ENCODE data around the gene CTNNA1.
"Not testable (repeated sequence)": the region's sequence is repeated elsewhere in the genome, so short reads cannot be mapped to it uniquely, and the experiment has no call there.

The CTNNA1 gene

GRCh38 chr5:138790684-138791083 lies 37.5 kb downstream of the CTNNA1 start:
- H3K4me1 ChIP-seq (ENCODE audit: control insufficient read depth in 1 of 2, insufficient read depth in 2 of 2, low read length in 2 of 2), result peaks cover 4 to 25% of the 10 kb centered on the region in 2 donors
- no peak overlapping the region for H3K4me3 ChIP-seq (ENCODE audit: low read depth in 1 of 2, low read length in 2 of 2)
- H3K27me3 ChIP-seq (ENCODE audit: low read depth, low read length), result no peaks in the 10 kb centered on the region
- H3K36me3 ChIP-seq (ENCODE audit: control insufficient read depth in 1 of 2, insufficient read depth in 2 of 2, low read length in 2 of 2), result peaks cover 0 to 10% of the 10 kb centered on the region in 2 donors
- H3K9me3 ChIP-seq (ENCODE audit: control insufficient read depth in 1 of 2, low read length in 2 of 2), result no peaks in the 10 kb centered on the region
- no peak overlapping the region for H3K27ac ChIP-seq (ENCODE audit: low read length)

- Histone ChIP-seq H3K9me3 (ENCODE audit: control insufficient read depth in 1 of 2, low read length in 2 of 2) (no peaks in the 10 kb centered on the region), H3K4me1 (ENCODE audit: control insufficient read depth in 1 of 2, insufficient read depth in 2 of 2, low read length in 2 of 2) (peaks cover 4 to 34% of the 10 kb centered on the region in 2 donors)
Observed at GRCh38 chr5:138792195-138792790, 39.1 kb downstream of the CTNNA1 start.

DNA sequence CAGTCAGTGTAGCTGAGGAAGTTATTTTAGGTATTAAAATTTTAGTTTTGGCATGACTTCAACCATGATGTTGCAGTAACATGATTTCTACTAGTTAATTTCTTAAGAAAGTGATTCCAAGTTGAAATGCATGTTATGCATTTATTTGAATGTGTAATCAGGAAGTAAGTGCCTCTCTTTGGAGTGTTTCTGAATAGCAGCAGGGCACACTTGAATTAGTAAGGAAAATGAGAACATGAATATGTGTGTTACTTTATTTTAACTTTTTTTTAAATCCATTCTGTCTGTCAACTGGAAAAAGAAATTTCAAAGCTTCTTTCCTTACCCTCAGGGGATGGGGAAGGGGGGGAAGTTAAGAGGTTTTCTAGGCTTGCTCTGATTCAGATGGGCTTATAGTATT lies 40.4 kb downstream of the CTNNA1 start:
- Histone ChIP-seq H3K36me3 (ENCODE audit: control insufficient read depth in 1 of 2, insufficient read depth in 2 of 2, low read length in 2 of 2) (no peaks in the 10 kb centered on the region), H3K4me3 (ENCODE audit: low read depth in 1 of 2, low read length in 2 of 2) (no peak overlapping the region), H3K27me3 (ENCODE audit: low read depth, low read length) (no peaks in the 10 kb centered on the region), H3K27ac (ENCODE audit: low read length) (no peak overlapping the region), H3K9me3 (ENCODE audit: control insufficient read depth in 1 of 2, low read length in 2 of 2) (no peaks in the 10 kb centered on the region), H3K4me1 (ENCODE audit: control insufficient read depth in 1 of 2, insufficient read depth in 2 of 2, low read length in 2 of 2) (peaks cover 4 to 41% of the 10 kb centered on the region in 2 donors)

More at GRCh38 chr5:138792195-138792790, 39.1 kb downstream of the CTNNA1 start:
- Histone ChIP-seq H3K27ac (ENCODE audit: low read length) (no peak overlapping the region), H3K27me3 (ENCODE audit: low read depth, low read length) (no peaks in the 10 kb centered on the region), H3K4me3 (ENCODE audit: low read depth in 1 of 2, low read length in 2 of 2) (no peak overlapping the region), H3K36me3 (ENCODE audit: control insufficient read depth in 1 of 2, insufficient read depth in 2 of 2, low read length in 2 of 2) (no peaks in the 10 kb centered on the region)

DNA sequence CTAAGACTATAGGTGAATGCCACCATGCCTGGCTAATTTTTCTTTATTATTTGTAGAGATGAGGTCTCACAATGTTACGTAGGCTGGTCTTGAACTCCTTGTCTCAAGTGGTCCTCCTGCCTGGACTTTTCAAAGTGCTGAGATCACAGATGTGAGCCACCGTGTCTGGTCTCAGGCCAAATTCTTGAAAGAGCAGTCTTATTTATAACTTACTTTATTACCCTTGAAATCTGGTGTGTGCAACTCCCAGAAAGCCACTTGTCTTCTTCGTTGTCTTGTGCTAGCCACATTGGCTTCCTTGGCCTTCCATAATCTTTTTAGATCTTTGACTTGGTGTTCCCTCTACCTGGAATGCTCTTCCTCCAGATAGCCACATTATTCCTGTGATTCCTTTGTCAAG lies 50.1 kb downstream of the CTNNA1 start:
- Histone ChIP-seq H3K36me3 (ENCODE audit: control insufficient read depth in 1 of 2, insufficient read depth in 2 of 2, low read length in 2 of 2) (no peaks in the 10 kb centered on the region), H3K9me3 (ENCODE audit: control insufficient read depth in 1 of 2, low read length in 2 of 2) (no peaks in the 10 kb centered on the region), H3K4me3 (ENCODE audit: low read depth in 1 of 2, low read length in 2 of 2) (no peak overlapping the region), H3K27ac (ENCODE audit: low read length) (no peak overlapping the region), H3K4me1 (ENCODE audit: control insufficient read depth in 1 of 2, insufficient read depth in 2 of 2, low read length in 2 of 2) (peaks cover 0 to 9% of the 10 kb centered on the region in 2 donors), H3K27me3 (ENCODE audit: low read depth, low read length) (no peaks in the 10 kb centered on the region)

- Histone ChIP-seq H3K36me3 (ENCODE audit: control insufficient read depth in 1 of 2, insufficient read depth in 2 of 2, low read length in 2 of 2) (no peaks in the 10 kb centered on the region), H3K27me3 (ENCODE audit: low read depth, low read length) (no peaks in the 10 kb centered on the region), H3K4me3 (ENCODE audit: low read depth in 1 of 2, low read length in 2 of 2) (no peak overlapping the region), H3K4me1 (ENCODE audit: control insufficient read depth in 1 of 2, insufficient read depth in 2 of 2, low read length in 2 of 2) (peaks cover 0 to 9% of the 10 kb centered on the region in 2 donors), H3K9me3 (ENCODE audit: control insufficient read depth in 1 of 2, low read length in 2 of 2) (no peaks in the 10 kb centered on the region), H3K27ac (ENCODE audit: low read length) (no peak overlapping the region)
Observed at GRCh38 chr5:138803935-138804334, 50.7 kb downstream of the CTNNA1 start.

DNA sequence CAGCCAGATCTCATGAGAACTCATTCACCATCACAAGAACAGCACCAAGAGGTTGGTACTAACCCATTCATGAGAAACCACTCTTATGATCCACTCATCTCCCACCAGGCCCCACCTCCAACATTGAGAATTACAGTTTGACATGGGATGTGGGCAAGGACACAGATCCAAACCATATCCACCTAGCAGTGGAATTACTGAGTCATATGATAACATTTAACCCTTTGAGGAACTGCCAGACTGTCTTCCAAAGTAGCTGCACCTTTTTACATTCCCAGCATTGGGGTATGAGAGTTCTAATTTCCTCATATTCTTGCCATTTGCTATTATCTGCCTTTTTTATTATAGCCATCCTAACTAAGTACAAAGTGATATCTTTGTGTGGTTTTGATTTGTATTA lies 51.9 kb downstream of the CTNNA1 start:
- H3K27ac ChIP-seq (ENCODE audit: low read length), result no peak overlapping the region
- no peaks in the 10 kb centered on the region for H3K36me3 ChIP-seq (ENCODE audit: control insufficient read depth in 1 of 2, insufficient read depth in 2 of 2, low read length in 2 of 2)
- H3K4me3 ChIP-seq (ENCODE audit: low read depth in 1 of 2, low read length in 2 of 2), result no peak overlapping the region
- no peaks in the 10 kb centered on the region for H3K9me3 ChIP-seq (ENCODE audit: control insufficient read depth in 1 of 2, low read length in 2 of 2)
- H3K27me3 ChIP-seq (ENCODE audit: low read depth, low read length), result no peaks in the 10 kb centered on the region
- H3K4me1 ChIP-seq (ENCODE audit: control insufficient read depth in 1 of 2, insufficient read depth in 2 of 2, low read length in 2 of 2), result peaks cover 0 to 9% of the 10 kb centered on the region in 2 donors

- Histone ChIP-seq H3K27ac (ENCODE audit: low read length) (no peak overlapping the region), H3K36me3 (ENCODE audit: control insufficient read depth in 1 of 2, insufficient read depth in 2 of 2, low read length in 2 of 2) (peaks cover 5 to 6% of the 10 kb centered on the region in 2 donors), H3K9me3 (ENCODE audit: control insufficient read depth in 1 of 2, low read length in 2 of 2) (no peaks in the 10 kb centered on the region), H3K4me1 (ENCODE audit: control insufficient read depth in 1 of 2, insufficient read depth in 2 of 2, low read length in 2 of 2) (peaks cover 0 to 5% of the 10 kb centered on the region in 2 donors), H3K4me3 (ENCODE audit: low read depth in 1 of 2, low read length in 2 of 2) (no peak overlapping the region), H3K27me3 (ENCODE audit: low read depth, low read length) (no peaks in the 10 kb centered on the region)
Observed at GRCh38 chr5:138807182-138807581, 54.0 kb downstream of the CTNNA1 start.

DNA sequence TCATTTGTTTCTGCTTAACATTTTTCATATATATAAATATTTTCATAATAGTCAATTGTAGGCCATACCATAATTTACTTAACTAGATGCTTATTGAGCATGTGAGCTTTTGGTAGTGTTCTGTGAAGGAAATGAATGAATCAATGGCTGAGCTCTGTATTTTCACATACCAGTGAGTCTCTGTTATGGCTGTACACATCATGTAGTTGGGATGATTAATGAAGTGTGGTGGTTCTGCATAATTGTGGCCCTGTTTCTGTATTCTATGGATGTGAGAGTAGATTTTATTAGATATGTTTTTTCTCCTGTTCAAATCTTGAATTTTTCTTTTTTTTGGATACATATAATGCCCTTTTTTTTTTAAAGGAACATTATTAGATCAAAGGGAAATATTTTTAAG lies 56.2 kb downstream of the CTNNA1 start:
- Histone ChIP-seq H3K36me3 (ENCODE audit: control insufficient read depth in 1 of 2, insufficient read depth in 2 of 2, low read length in 2 of 2) (peaks cover 14 to 16% of the 10 kb centered on the region in 2 donors), H3K27ac (ENCODE audit: low read length) (no peak overlapping the region), H3K4me3 (ENCODE audit: low read depth in 1 of 2, low read length in 2 of 2) (no peak overlapping the region), H3K4me1 (ENCODE audit: control insufficient read depth in 1 of 2, insufficient read depth in 2 of 2, low read length in 2 of 2) (no peaks in the 10 kb centered on the region), H3K9me3 (ENCODE audit: control insufficient read depth in 1 of 2, low read length in 2 of 2) (no peaks in the 10 kb centered on the region), H3K27me3 (ENCODE audit: low read depth, low read length) (no peaks in the 10 kb centered on the region)

- not testable (repeated sequence) for H3K27me3 ChIP-seq (ENCODE audit: low read depth, low read length)
Observed at GRCh38 chr5:138810861-138811260, 57.6 kb downstream of the CTNNA1 start.

DNA sequence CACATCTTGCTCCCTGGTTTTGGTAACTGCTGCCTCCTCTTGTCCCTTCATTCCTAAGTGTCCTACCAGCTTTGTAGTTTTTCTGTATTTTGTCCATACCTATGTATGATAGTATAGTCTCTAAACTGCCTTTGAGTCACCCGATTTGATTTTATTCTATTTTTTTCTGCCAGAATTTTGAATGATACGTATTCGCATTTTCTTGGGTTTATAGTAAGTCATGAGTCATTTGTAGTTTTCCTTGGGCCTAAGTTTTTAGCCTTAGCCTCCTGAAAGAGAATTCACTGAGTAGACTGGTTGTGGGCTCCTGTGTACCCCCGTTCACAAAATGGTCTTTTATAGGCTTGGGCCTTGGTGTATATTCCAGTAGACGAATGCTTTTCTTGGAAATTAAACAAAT lies 62.3 kb downstream of the CTNNA1 start:
- H3K27ac ChIP-seq (ENCODE audit: low read length), result no peak overlapping the region
- no peaks in the 10 kb centered on the region for H3K9me3 ChIP-seq (ENCODE audit: control insufficient read depth in 1 of 2, low read length in 2 of 2)
- H3K4me3 ChIP-seq (ENCODE audit: low read depth in 1 of 2, low read length in 2 of 2), result no peak overlapping the region
- peaks cover 0 to 3% of the 10 kb centered on the region in 2 donors for H3K4me1 ChIP-seq (ENCODE audit: control insufficient read depth in 1 of 2, insufficient read depth in 2 of 2, low read length in 2 of 2)
- H3K27me3 ChIP-seq (ENCODE audit: low read depth, low read length), result no peaks in the 10 kb centered on the region
- H3K36me3 ChIP-seq (ENCODE audit: control insufficient read depth in 1 of 2, insufficient read depth in 2 of 2, low read length in 2 of 2), result peaks cover 22 to 24% of the 10 kb centered on the region in 2 donors

More at GRCh38 chr5:138810861-138811260, 57.6 kb downstream of the CTNNA1 start:
- H3K27ac ChIP-seq (ENCODE audit: low read length); H3K4me1 ChIP-seq (ENCODE audit: control insufficient read depth in 1 of 2, insufficient read depth in 2 of 2, low read length in 2 of 2); H3K9me3 ChIP-seq (ENCODE audit: control insufficient read depth in 1 of 2, low read length in 2 of 2); H3K4me3 ChIP-seq (ENCODE audit: low read depth in 1 of 2, low read length in 2 of 2): not testable (repeated sequence)
- peaks cover 19 to 22% of the 10 kb centered on the region in 2 donors for H3K36me3 ChIP-seq (ENCODE audit: control insufficient read depth in 1 of 2, insufficient read depth in 2 of 2, low read length in 2 of 2)

- H3K27me3 ChIP-seq (ENCODE audit: low read depth, low read length), result no peaks in the 10 kb centered on the region
- H3K36me3 ChIP-seq (ENCODE audit: control insufficient read depth in 1 of 2, insufficient read depth in 2 of 2, low read length in 2 of 2), result peaks cover 17 to 18% of the 10 kb centered on the region in 2 donors
- no peak overlapping the region for H3K4me3 ChIP-seq (ENCODE audit: low read depth in 1 of 2, low read length in 2 of 2)
- peaks cover 0 to 3% of the 10 kb centered on the region in 2 donors for H3K4me1 ChIP-seq (ENCODE audit: control insufficient read depth in 1 of 2, insufficient read depth in 2 of 2, low read length in 2 of 2)
- no peak overlapping the region for H3K27ac ChIP-seq (ENCODE audit: low read length)
- no peaks in the 10 kb centered on the region for H3K9me3 ChIP-seq (ENCODE audit: control insufficient read depth in 1 of 2, low read length in 2 of 2)
Observed at GRCh38 chr5:138817241-138817640, 64.0 kb downstream of the CTNNA1 start.

- Histone ChIP-seq H3K9me3 (ENCODE audit: control insufficient read depth in 1 of 2, low read length in 2 of 2) (no peaks in the 10 kb centered on the region), H3K4me3 (ENCODE audit: low read depth in 1 of 2, low read length in 2 of 2) (no peak overlapping the region), H3K27ac (ENCODE audit: low read length) (no peak overlapping the region), H3K36me3 (ENCODE audit: control insufficient read depth in 1 of 2, insufficient read depth in 2 of 2, low read length in 2 of 2) (peaks cover 6 to 10% of the 10 kb centered on the region in 2 donors), H3K27me3 (ENCODE audit: low read depth, low read length) (no peaks in the 10 kb centered on the region), H3K4me1 (ENCODE audit: control insufficient read depth in 1 of 2, insufficient read depth in 2 of 2, low read length in 2 of 2) (peaks cover 0 to 3% of the 10 kb centered on the region in 2 donors)
Observed at GRCh38 chr5:138819081-138819480, 65.9 kb downstream of the CTNNA1 start.

All from muscle layer of duodenum (tissue), 2 donors.